ENCODE measurements around the gene KCNAB2.

KCNAB2 gene

GRCh38 chr1:6077506-6077905 is 31.8 kb downstream of the KCNAB2 start:
- WGBS (ENCODE audit: insufficient coverage), result 96% methylated on average over 15 of the region's 19 CpGs
- Histone ChIP-seq H3K9me3 (ENCODE audit: control extremely low read depth in 1 of 5, control insufficient read depth in 4 of 5, insufficient read depth in 2 of 5, low read depth in 1 of 5, low read length in 4 of 5) (no peaks in the 10 kb centered on the region), H3K4me3 (ENCODE audit: control insufficient read depth in 1 of 7, extremely low read depth in 1 of 7, insufficient read depth in 4 of 7, low read depth in 2 of 7, low read length in 6 of 7) (no peak overlapping the region), H3K27ac (ENCODE audit: insufficient read depth in 1 of 2, low read depth in 1 of 2, low read length in 2 of 2, poor library complexity in 1 of 2, severe bottlenecking in 2 of 2) (no peak overlapping the region), H3K36me3 (ENCODE audit: control insufficient read depth in 4 of 4, insufficient read depth in 4 of 4, low read length in 3 of 4) (peaks cover 6 to 96% (median 70%) of the 10 kb centered on the region in 4 experiments), H3K27me3 (replicated peaks in 2 of 5; ENCODE audit: control insufficient read depth in 4 of 5, insufficient read depth in 5 of 5, low read length in 4 of 5) (no peaks in the 10 kb centered on the region), H3K4me1 (ENCODE audit: control extremely low read depth in 1 of 4, control insufficient read depth in 4 of 4, insufficient read depth in 4 of 4, low read length in 3 of 4) (no peaks in the 10 kb centered on the region)
- ChIA-PET POLR2A (no interaction called here), CTCF (interaction anchor here (1.4 kb wide), 1 partner anchor 48 kb away, joined by 3 read pairs; no protein-coding TSS in a partner anchor)
- DNase-seq, result no peak

- peaks cover 6 to 96% (median 73%) of the 10 kb centered on the region in 4 experiments for H3K36me3 ChIP-seq (ENCODE audit: control insufficient read depth in 4 of 4, insufficient read depth in 4 of 4, low read length in 3 of 4)
- CTCF ChIA-PET, result interaction anchor here (1.4 kb wide), 1 partner anchor 48 kb away, joined by 3 read pairs; no protein-coding TSS in a partner anchor
- POLR2A ChIA-PET, result no interaction called here
Measured at GRCh38 chr1:6077919-6078318, 32.2 kb downstream of the KCNAB2 start.

GRCh38 chr1:6080469-6080868 is 34.8 kb downstream of the KCNAB2 start:
- CTCF ChIA-PET, result interaction anchor here (1.0 kb wide), 1 partner anchor 44 kb away, joined by 3 read pairs; no protein-coding TSS in a partner anchor
- H3K36me3 ChIP-seq (ENCODE audit: control insufficient read depth in 4 of 4, insufficient read depth in 4 of 4, low read length in 3 of 4), result peaks cover 11 to 95% (median 70%) of the 10 kb centered on the region in 4 experiments
- WGBS (ENCODE audit: insufficient coverage), result 77% methylated on average over 6 of the region's 12 CpGs

More at GRCh38 chr1:6077919-6078318, 32.2 kb downstream of the KCNAB2 start:
- over 99% methylated on average over 16 of the region's 16 CpGs for WGBS (ENCODE audit: insufficient coverage)
- H3K4me3 ChIP-seq (ENCODE audit: control insufficient read depth in 1 of 7, extremely low read depth in 1 of 7, insufficient read depth in 4 of 7, low read depth in 2 of 7, low read length in 6 of 7), result no peak overlapping the region
- no peak for DNase-seq
- no peaks in the 10 kb centered on the region for H3K9me3 ChIP-seq (ENCODE audit: control extremely low read depth in 1 of 5, control insufficient read depth in 4 of 5, insufficient read depth in 2 of 5, low read depth in 1 of 5, low read length in 4 of 5)
- H3K27me3 ChIP-seq (replicated peaks in 2 of 5; ENCODE audit: control insufficient read depth in 4 of 5, insufficient read depth in 5 of 5, low read length in 4 of 5), result no peaks in the 10 kb centered on the region
- H3K27ac ChIP-seq (ENCODE audit: insufficient read depth in 1 of 2, low read depth in 1 of 2, low read length in 2 of 2, poor library complexity in 1 of 2, severe bottlenecking in 2 of 2), result no peak overlapping the region
- no peaks in the 10 kb centered on the region for H3K4me1 ChIP-seq (ENCODE audit: control extremely low read depth in 1 of 4, control insufficient read depth in 4 of 4, insufficient read depth in 4 of 4, low read length in 3 of 4)

GRCh38 chr1:6081901-6082300 is 36.2 kb downstream of the KCNAB2 start:
- H3K27ac ChIP-seq (ENCODE audit: insufficient read depth in 1 of 2, low read depth in 1 of 2, low read length in 2 of 2, poor library complexity in 1 of 2, severe bottlenecking in 2 of 2), result no peak overlapping the region
- CTCF ChIA-PET, result interaction anchor here (1.2 kb wide), 1 partner anchor 15 kb away, joined by 3 read pairs; no protein-coding TSS in a partner anchor
- H3K4me1 ChIP-seq (ENCODE audit: control extremely low read depth in 1 of 4, control insufficient read depth in 4 of 4, insufficient read depth in 4 of 4, low read length in 3 of 4), result no peaks in the 10 kb centered on the region
- H3K4me3 ChIP-seq (ENCODE audit: control insufficient read depth in 1 of 7, extremely low read depth in 1 of 7, insufficient read depth in 4 of 7, low read depth in 2 of 7, low read length in 6 of 7), result no peak overlapping the region
- H3K27me3 ChIP-seq (replicated peaks in 2 of 5; ENCODE audit: control insufficient read depth in 4 of 5, insufficient read depth in 5 of 5, low read length in 4 of 5), result no peaks in the 10 kb centered on the region
- H3K36me3 ChIP-seq (ENCODE audit: control insufficient read depth in 4 of 4, insufficient read depth in 4 of 4, low read length in 3 of 4), result peaks cover 11 to 92% (median 68%) of the 10 kb centered on the region in 4 experiments
- POLR2A ChIA-PET, result no interaction called here
- DNase-seq, result no peak
- H3K9me3 ChIP-seq (ENCODE audit: control extremely low read depth in 1 of 5, control insufficient read depth in 4 of 5, insufficient read depth in 2 of 5, low read depth in 1 of 5, low read length in 4 of 5), result no peaks in the 10 kb centered on the region
- WGBS (ENCODE audit: insufficient coverage), result 95% methylated on average over 12 of the region's 12 CpGs

More at GRCh38 chr1:6080469-6080868, 34.8 kb downstream of the KCNAB2 start:
- no peak for DNase-seq
- Histone ChIP-seq H3K27me3 (replicated peaks in 2 of 5; ENCODE audit: control insufficient read depth in 4 of 5, insufficient read depth in 5 of 5, low read length in 4 of 5) (no peaks in the 10 kb centered on the region), H3K4me3 (ENCODE audit: control insufficient read depth in 1 of 7, extremely low read depth in 1 of 7, insufficient read depth in 4 of 7, low read depth in 2 of 7, low read length in 6 of 7) (no peak overlapping the region), H3K27ac (ENCODE audit: insufficient read depth in 1 of 2, low read depth in 1 of 2, low read length in 2 of 2, poor library complexity in 1 of 2, severe bottlenecking in 2 of 2) (no peak overlapping the region), H3K9me3 (ENCODE audit: control extremely low read depth in 1 of 5, control insufficient read depth in 4 of 5, insufficient read depth in 2 of 5, low read depth in 1 of 5, low read length in 4 of 5) (no peaks in the 10 kb centered on the region), H3K4me1 (ENCODE audit: control extremely low read depth in 1 of 4, control insufficient read depth in 4 of 4, insufficient read depth in 4 of 4, low read length in 3 of 4) (no peaks in the 10 kb centered on the region)
- POLR2A ChIA-PET, result no interaction called here

DNA sequence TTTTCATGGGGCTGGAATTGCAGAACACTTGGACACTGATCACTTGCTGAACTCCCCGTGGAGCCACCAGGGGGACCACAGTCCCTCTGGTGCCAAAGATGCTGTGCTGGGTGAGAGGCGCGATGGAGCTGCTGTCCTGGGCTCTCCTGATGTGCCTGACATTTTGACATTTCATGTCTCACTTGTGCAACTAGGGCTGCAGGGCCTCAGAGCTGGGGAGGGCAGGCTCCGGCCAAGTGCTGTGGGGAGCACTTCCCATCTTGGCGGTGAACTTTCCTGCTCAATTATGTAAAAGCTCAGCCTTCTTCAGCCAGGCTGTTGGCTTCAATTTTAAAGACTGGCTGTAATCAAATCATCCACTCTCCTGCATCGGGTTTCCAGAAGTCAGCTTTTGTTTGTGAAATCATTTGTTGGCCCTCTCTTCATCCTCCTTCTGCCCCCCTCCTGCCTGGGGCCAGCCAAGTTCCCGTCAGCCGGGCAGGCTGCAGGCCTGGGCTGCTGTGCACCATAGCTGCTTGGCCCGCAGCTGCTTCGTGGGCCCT is 36.8 kb downstream of the KCNAB2 start:
- no peak for DNase-seq
- POLR2A ChIA-PET, result no interaction called here
- WGBS (ENCODE audit: insufficient coverage), result 94% methylated on average over 8 of the region's 10 CpGs
- H3K4me3 ChIP-seq (ENCODE audit: control insufficient read depth in 1 of 7, extremely low read depth in 1 of 7, insufficient read depth in 4 of 7, low read depth in 2 of 7, low read length in 6 of 7), result no peak overlapping the region
- peaks cover 11 to 93% (median 67%) of the 10 kb centered on the region in 4 experiments for H3K36me3 ChIP-seq (ENCODE audit: control insufficient read depth in 4 of 4, insufficient read depth in 4 of 4, low read length in 3 of 4)
- no peak overlapping the region for H3K27ac ChIP-seq (ENCODE audit: insufficient read depth in 1 of 2, low read depth in 1 of 2, low read length in 2 of 2, poor library complexity in 1 of 2, severe bottlenecking in 2 of 2)
- H3K9me3 ChIP-seq (ENCODE audit: control extremely low read depth in 1 of 5, control insufficient read depth in 4 of 5, insufficient read depth in 2 of 5, low read depth in 1 of 5, low read length in 4 of 5), result no peaks in the 10 kb centered on the region
- no peaks in the 10 kb centered on the region for H3K4me1 ChIP-seq (ENCODE audit: control extremely low read depth in 1 of 4, control insufficient read depth in 4 of 4, insufficient read depth in 4 of 4, low read length in 3 of 4)
- CTCF ChIA-PET, result interaction anchor here (1.2 to 1.4 kb wide), 2 partner anchors 8 to 14 kb away, joined by 3 read pairs; no protein-coding TSS in a partner anchor
- H3K27me3 ChIP-seq (replicated peaks in 2 of 5; ENCODE audit: control insufficient read depth in 4 of 5, insufficient read depth in 5 of 5, low read length in 4 of 5), result no peaks in the 10 kb centered on the region

- WGBS (ENCODE audit: insufficient coverage), result 95% methylated on average over 18 of the region's 18 CpGs
- Histone ChIP-seq H3K4me1 (ENCODE audit: control extremely low read depth in 1 of 4, control insufficient read depth in 4 of 4, insufficient read depth in 4 of 4, low read length in 3 of 4) (no peaks in the 10 kb centered on the region), H3K27ac (ENCODE audit: insufficient read depth in 1 of 2, low read depth in 1 of 2, low read length in 2 of 2, poor library complexity in 1 of 2, severe bottlenecking in 2 of 2) (no peak overlapping the region), H3K9me3 (ENCODE audit: control extremely low read depth in 1 of 5, control insufficient read depth in 4 of 5, insufficient read depth in 2 of 5, low read depth in 1 of 5, low read length in 4 of 5) (no peaks in the 10 kb centered on the region), H3K36me3 (ENCODE audit: control insufficient read depth in 4 of 4, insufficient read depth in 4 of 4, low read length in 3 of 4) (peaks cover 11 to 88% (median 61%) of the 10 kb centered on the region in 4 experiments), H3K4me3 (ENCODE audit: control insufficient read depth in 1 of 7, extremely low read depth in 1 of 7, insufficient read depth in 4 of 7, low read depth in 2 of 7, low read length in 6 of 7) (no peak overlapping the region), H3K27me3 (replicated peaks in 2 of 5; ENCODE audit: control insufficient read depth in 4 of 5, insufficient read depth in 5 of 5, low read length in 4 of 5) (no peaks in the 10 kb centered on the region)
- DNase-seq, result no peak
- POLR2A ChIA-PET, result no interaction called here
- CTCF ChIA-PET, result interaction anchor here (1.4 kb wide), 1 partner anchor 9 kb away, joined by 3 read pairs; no protein-coding TSS in a partner anchor
Measured at GRCh38 chr1:6083385-6083784, 37.7 kb downstream of the KCNAB2 start.

DNA sequence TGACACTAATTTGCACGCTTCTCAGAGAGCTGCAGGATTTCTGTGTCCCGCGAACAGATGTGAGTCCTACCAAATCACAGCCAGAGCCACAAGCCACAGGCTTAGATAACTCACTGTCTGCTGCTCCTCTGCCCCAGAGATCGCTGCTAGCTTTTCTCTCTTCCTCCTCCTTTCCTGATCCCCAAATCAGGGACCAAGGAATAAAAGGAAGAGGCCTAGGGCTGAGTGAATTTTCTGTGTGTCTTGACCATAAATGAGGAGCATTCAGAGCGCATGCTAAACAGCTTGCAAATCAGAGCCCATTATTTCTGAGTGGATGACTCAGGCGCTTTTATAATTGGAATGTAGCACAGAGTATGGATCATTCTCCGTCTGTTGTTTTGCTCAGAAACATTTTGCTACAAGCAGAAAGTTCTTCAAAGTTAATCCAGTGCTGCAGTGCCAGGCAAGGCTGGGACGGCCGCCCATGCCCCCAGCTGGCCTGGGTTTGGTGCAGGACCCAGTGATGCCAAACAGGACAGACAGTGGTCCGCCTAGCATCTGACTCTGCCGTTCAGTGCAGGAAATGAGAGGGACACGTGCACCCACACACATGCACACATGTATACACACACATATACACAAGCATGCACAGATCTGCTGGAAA is 38.2 kb downstream of the KCNAB2 start:
- POLR2A ChIA-PET, result no interaction called here
- CTCF ChIA-PET, result interaction anchor here (1.4 kb wide), 2 partner anchors 10 to 86 kb away, joined by 3 read pairs; no protein-coding TSS in a partner anchor
- no peak overlapping the region for H3K27ac ChIP-seq (ENCODE audit: insufficient read depth in 1 of 2, low read depth in 1 of 2, low read length in 2 of 2, poor library complexity in 1 of 2, severe bottlenecking in 2 of 2)
- H3K4me1 ChIP-seq (ENCODE audit: control extremely low read depth in 1 of 4, control insufficient read depth in 4 of 4, insufficient read depth in 4 of 4, low read length in 3 of 4), result no peaks in the 10 kb centered on the region
- no peak overlapping the region for H3K4me3 ChIP-seq (ENCODE audit: control insufficient read depth in 1 of 7, extremely low read depth in 1 of 7, insufficient read depth in 4 of 7, low read depth in 2 of 7, low read length in 6 of 7)
- H3K9me3 ChIP-seq (ENCODE audit: control extremely low read depth in 1 of 5, control insufficient read depth in 4 of 5, insufficient read depth in 2 of 5, low read depth in 1 of 5, low read length in 4 of 5), result no peaks in the 10 kb centered on the region
- no peak for DNase-seq
- peaks cover 14 to 86% (median 57%) of the 10 kb centered on the region in 4 experiments for H3K36me3 ChIP-seq (ENCODE audit: control insufficient read depth in 4 of 4, insufficient read depth in 4 of 4, low read length in 3 of 4)
- 86% methylated on average over 10 of the region's 12 CpGs for WGBS (ENCODE audit: insufficient coverage)
- no peaks in the 10 kb centered on the region for H3K27me3 ChIP-seq (replicated peaks in 2 of 5; ENCODE audit: control insufficient read depth in 4 of 5, insufficient read depth in 5 of 5, low read length in 4 of 5)

Measured in common myeloid progenitor, CD34-positive (primary cell).